GM12875 (cell line): Measurements from ENCODE around the gene DPYSL5.

Source experiments
- H3K4me3 ChIP-seq: one replicate; pipeline ENCODE4 v1.5.1; 2011; ENCODE audit warnings: low read depth, low read length, control low read depth
- CTCF ChIP-seq: IDR thresholded peaks from 2 replicates; pipeline ENCODE4 v1.5.1; 2011; ENCODE audit warnings: low read depth, mild to moderate bottlenecking, control low read depth, inconsistent platforms, low read length, moderate library complexity, borderline replicate concordance; ENCODE audit not compliant: insufficient read depth

Gene DPYSL5

DNA sequence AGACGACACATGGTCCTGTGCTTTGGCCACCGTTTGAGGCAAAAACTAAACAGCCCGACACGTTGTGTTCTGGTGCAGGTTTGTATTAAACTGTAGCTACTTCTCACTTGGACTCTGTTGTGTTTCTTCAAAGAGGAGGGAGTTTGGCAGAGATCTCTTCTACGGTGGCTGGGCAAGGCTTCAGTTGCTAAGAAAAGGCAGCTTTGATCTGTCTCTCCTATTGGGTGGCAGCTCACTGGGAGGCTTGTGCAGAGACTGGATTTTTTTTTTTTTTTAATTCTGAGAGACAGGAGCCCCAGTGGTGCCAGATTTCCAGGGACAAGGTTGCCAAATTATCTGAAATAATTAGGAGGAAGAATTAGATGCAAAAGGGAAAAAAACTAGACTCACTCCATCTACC lies 102.3 kb downstream of the DPYSL5 start:
- H3K4me3 ChIP-seq = no peak overlapping the region
- no peak for TF ChIP-seq CTCF

GRCh38 chr2:26951236-26951635 lies 103.3 kb downstream of the DPYSL5 start:
- H3K4me3 ChIP-seq = no peak overlapping the region

GRCh38 chr2:26952374-26952773 lies 104.4 kb downstream of the DPYSL5 start:
- TF ChIP-seq CTCF = no peak
- no peak overlapping the region for H3K4me3 ChIP-seq

More at GRCh38 chr2:26951236-26951635, 103.3 kb downstream of the DPYSL5 start:
- TF ChIP-seq CTCF = no peak

DNA sequence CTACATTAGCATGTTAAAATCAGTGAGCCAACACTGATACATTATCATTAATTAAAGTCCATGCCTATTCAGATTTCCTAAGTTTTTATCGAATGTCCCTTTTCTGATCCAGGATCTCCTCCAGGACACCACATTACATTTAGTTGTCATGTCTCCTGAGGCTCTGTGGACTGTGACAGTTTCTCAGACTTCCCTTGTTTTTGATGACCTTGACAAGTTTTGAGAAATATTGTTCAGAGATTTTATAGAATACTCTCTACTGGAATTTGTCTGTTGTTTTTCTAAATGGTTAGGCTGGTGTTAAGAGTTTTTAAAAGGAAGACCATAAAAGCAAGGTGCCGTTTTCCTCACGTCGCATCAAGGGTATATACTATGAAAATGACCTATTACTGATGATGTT lies 106.2 kb downstream of the DPYSL5 start:
- TF ChIP-seq CTCF = no peak

GRCh38 chr2:26957041-26957440 lies 109.1 kb downstream of the DPYSL5 start:
- no peak for TF ChIP-seq CTCF
- no peak overlapping the region for H3K4me3 ChIP-seq

More for the DNA sequence above, 106.2 kb downstream of the DPYSL5 start:
- H3K4me3 ChIP-seq = no peak overlapping the region

DNA sequence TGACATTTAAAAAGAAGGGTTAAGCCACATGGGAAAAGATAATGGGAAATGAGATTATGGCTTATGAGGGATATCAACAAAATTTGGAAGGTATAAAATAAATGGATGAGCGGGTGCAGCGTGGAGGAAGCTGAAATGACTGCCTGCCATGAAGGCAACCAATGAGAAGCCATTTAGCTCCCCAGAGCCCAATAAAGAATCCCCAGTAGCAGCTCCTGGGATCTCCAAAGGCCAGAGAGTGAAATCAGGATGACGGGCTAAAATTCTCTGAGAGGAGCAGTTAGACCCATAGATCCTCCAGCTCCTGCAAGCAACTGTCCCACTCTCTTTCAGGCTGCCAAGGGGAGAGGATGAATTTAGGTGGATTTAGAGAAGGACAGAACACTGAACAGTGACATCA lies 109.6 kb downstream of the DPYSL5 start:
- no peak overlapping the region for H3K4me3 ChIP-seq
- no peak for TF ChIP-seq CTCF

- no peak for TF ChIP-seq CTCF
- no peak overlapping the region for H3K4me3 ChIP-seq
These were observed 111.4 kb downstream of the DPYSL5 start for GRCh38 chr2:26959331-26959730.
